A673 (cell line): Measurements from ENCODE around the gene MAP3K1. TPM values are rescaled to one million over a fixed set of nuclear protein-coding genes. Genes with fewer than 3 reads are reported as not detected.
A peak's percentile ranks its signal among the peaks of the same experiment; 100 is the strongest.

ENCODE experiments used
- BruUV-seq: library from RNA; stranded (reverse); fragments of 400-500 nt; replicated peaks from 2 replicates; lab custom pipeline; 2021; lab: Mats Ljungman, UMichigan
- CTCF ChIA-PET: fragments of 300-600 bp; sonication (Branson Sonifier 250); formaldehyde crosslinking; loops from one replicate; lab custom pipeline; 2022; ENCODE audit warnings: antibody characterized with exemption; lab: Charles Lee
- POLR2A ChIA-PET: fragments of 300-600 bp; sonication (Branson Sonifier 250); formaldehyde crosslinking; loops from one replicate; lab custom pipeline; 2022; ENCODE audit warnings: antibody characterized with exemption; ENCODE audit not compliant: low non-redundant PET; lab: Charles Lee
- DNase-seq: peaks from one replicate; pipeline ENCODE4 v3.0.0-alpha.2; 2015; ENCODE audit warnings: low spot score
- H3K27ac ChIP-seq: fragments of 200-600 bp; sonication (generic); 2 replicates; pipeline ENCODE4 v1.5.1; 2016; ENCODE audit warnings: mixed run types, low read depth, mild to moderate bottlenecking, mixed read lengths, antibody characterized with exemption, low read length; ENCODE audit not compliant: poor library complexity, severe bottlenecking
- H3K27me3 ChIP-seq: fragments of 200-600 bp; sonication (generic); replicated peaks from 2 replicates; pipeline ENCODE4 v1.6.1; 2017; ENCODE audit warnings: mixed run types, low read depth, mild to moderate bottlenecking, mixed read lengths, antibody characterized with exemption, low read length; ENCODE audit not compliant: insufficient read depth, poor library complexity
- H3K36me3 ChIP-seq: fragments of 200-600 bp; sonication (generic); 2 replicates; pipeline ENCODE4 v1.6.1; 2016; ENCODE audit warnings: mixed run types, mild to moderate bottlenecking, mixed read lengths, antibody characterized with exemption, low read length; ENCODE audit not compliant: insufficient read depth, poor library complexity, severe bottlenecking
- H3K4me1 ChIP-seq: fragments of 200-600 bp; sonication (generic); 2 replicates; pipeline ENCODE4 v1.6.1; 2017; ENCODE audit warnings: mixed run types, mild to moderate bottlenecking, mixed read lengths, antibody characterized with exemption, low read length; ENCODE audit not compliant: insufficient read depth, poor library complexity, severe bottlenecking
- H3K4me3 ChIP-seq: fragments of 200-600 bp; sonication (generic); 2 replicates; pipeline ENCODE4 v1.5.1; 2016; ENCODE audit warnings: low read depth, mixed run types, mild to moderate bottlenecking, mixed read lengths, low read length; ENCODE audit not compliant: poor library complexity, severe bottlenecking
- H3K9me3 ChIP-seq: fragments of 200-600 bp; sonication (generic); 2 replicates; pipeline ENCODE4 v1.6.1; 2016; ENCODE audit warnings: mixed run types, low read depth, mild to moderate bottlenecking, mixed read lengths, antibody characterized with exemption, low read length; ENCODE audit not compliant: poor library complexity, severe bottlenecking
- CTCF ChIP-seq: fragments of 300-800, 200-600 bp; sonication (generic); conservative IDR thresholded peaks from 2 replicates; pipeline ENCODE4 v1.5.1; 2017; ENCODE audit warnings: low read depth, mild to moderate bottlenecking, antibody characterized with exemption, low read length, moderate library complexity, mixed read lengths
- EZH2 ChIP-seq: fragments of 200-600 bp; sonication (generic); IDR thresholded peaks from 2 replicates; pipeline ENCODE4 v1.6.1; 2017; ENCODE audit warnings: borderline replicate concordance, low read depth, mild to moderate bottlenecking, mixed read lengths, antibody characterized with exemption, low read length; ENCODE audit not compliant: poor library complexity, severe bottlenecking
- intact Hi-C: fragments of 100-400 bp; cut with micrococcal nuclease; formaldehyde crosslinking; loops from one replicate; pipeline ENCODE4 v1.10.0; 2022; ENCODE audit not compliant: unreplicated experiment
- total RNA-seq: library from RNA; stranded (reverse); gene quantifications from 2 replicates; pipeline ENCODE4 v1.2.3, GENCODE V29; 2021

MAP3K1 gene
- total RNA-seq, 1 experiment from 2014 or later: 7.2 TPM

- no peak for TF ChIP-seq CTCF
- TF ChIP-seq EZH2: no peak
- Histone ChIP-seq H3K4me3 (no peak overlapping the region), H3K36me3 (no peaks in the 10 kb centered on the region), H3K27me3 (no peaks in the 10 kb centered on the region), H3K27ac (no peak overlapping the region), H3K4me1 (no peaks in the 10 kb centered on the region), H3K9me3 (no peaks in the 10 kb centered on the region)
- BruUV-seq: no TSS peak
- DNase-seq: no peak
- ChIA-PET CTCF (interaction anchor here (1.1 to 1.7 kb wide), 6 partner anchors 11 to 1588 kb away, joined by 3 to 12 read pairs (median 4); no protein-coding TSS in a partner anchor), POLR2A (no interaction called here)
- intact Hi-C loops: loop anchor here (1.0 to 5.0 kb wide), 2 partner anchors 568 to 901 kb away; no protein-coding TSS in a partner anchor
Measured at GRCh38 chr5:56837956-56838355, 22.6 kb downstream of the MAP3K1 start.

GRCh38 chr5:56838409-56839039 is 23.2 kb downstream of the MAP3K1 start:
- H3K4me3 ChIP-seq: no peak overlapping the region
- no TSS peak for BruUV-seq
- H3K27ac ChIP-seq: no peak overlapping the region

GRCh38 chr5:56839062-56839461 is 23.7 kb downstream of the MAP3K1 start:
- TF ChIP-seq CTCF: no peak
- TF ChIP-seq EZH2: no peak
- H3K36me3 ChIP-seq: no peaks in the 10 kb centered on the region
- H3K27ac ChIP-seq: no peak overlapping the region
- CTCF ChIA-PET: interaction anchor here (0.8 to 1.7 kb wide), 4 partner anchors 569 to 903 kb away, joined by 3 to 12 read pairs (median 6); no protein-coding TSS in a partner anchor
- intact Hi-C loops: loop anchor here (5.0 kb wide), 1 partner anchor 902 kb away; no protein-coding TSS in a partner anchor
- no TSS peak for BruUV-seq
- POLR2A ChIA-PET: no interaction called here
- no peak for DNase-seq
- no peaks in the 10 kb centered on the region for H3K4me1 ChIP-seq
- no peaks in the 10 kb centered on the region for H3K27me3 ChIP-seq
- H3K4me3 ChIP-seq: no peak overlapping the region
- H3K9me3 ChIP-seq: no peaks in the 10 kb centered on the region

More at GRCh38 chr5:56838409-56839039, 23.2 kb downstream of the MAP3K1 start:
- intact Hi-C loops: loop anchor here (1.0 to 5.0 kb wide), 2 partner anchors 568 to 901 kb away; no protein-coding TSS in a partner anchor
- no peaks in the 10 kb centered on the region for H3K4me1 ChIP-seq
- H3K27me3 ChIP-seq: no peaks in the 10 kb centered on the region
- no peaks in the 10 kb centered on the region for H3K9me3 ChIP-seq
- ChIA-PET POLR2A (no interaction called here), CTCF (interaction anchor here (0.8 to 1.7 kb wide), 5 partner anchors 11 to 902 kb away, joined by 3 to 12 read pairs (median 4); no protein-coding TSS in a partner anchor)
- no peaks in the 10 kb centered on the region for H3K36me3 ChIP-seq
- TF ChIP-seq CTCF (peak; percentile 63), EZH2 (no peak)
- DNase-seq: peak; percentile 76
